Spleen (tissue), 7 donors: ENCODE measurements around the gene SLC8A3.

Experiments
- CTCF ChIP-seq, 11 experiments: fragments of 200-600 bp in 7 of 11; fragments of 450-650 bp in 4 of 11; sonication (generic) in 4 of 11; IDR thresholded peaks in 8 of 11; conservative IDR thresholded peaks in 3 of 11; 1 replicate in 7 of 11; 2 replicates in 4 of 11; pipeline versions ENCODE4 v1.4.0 to v1.8.0; 2016 to 2021; ENCODE audit warnings: antibody characterized with exemption in 11 of 11, inconsistent platforms in 4 of 11, mild to moderate bottlenecking in 1 of 11
- POLR2A ChIP-seq, 3 donors: fragments of 450-650 bp; IDR thresholded peaks; one replicate each; pipeline ENCODE4 v1.5.1; 2017; ENCODE audit warnings: antibody characterized with exemption in 3 of 3, mild to moderate bottlenecking in 1 of 3
- donor health status: DM: no; HTN: no; CAD: no; lungs with moderate emphysema.
- donor health status: DM: no; HTN: no; CAD: no.
- donor health status: DM: no; HTN: no; CAD: no.

- no peak for TF ChIP-seq CTCF (IDR thresholded peaks at IDR 0.05 in 8 of 11, conservative IDR thresholded peaks at IDR 0.05 in 3 of 11)
- no peak for TF ChIP-seq POLR2A (IDR thresholded peaks at IDR 0.05)
These were observed 90.4 kb downstream of the SLC8A3 start for GRCh38 chr14:70098250-70098809.
